ENCODE results near the gene DDX25. TPM values are rescaled to one million over a fixed set of nuclear protein-coding genes. Genes with fewer than 3 reads are reported as not detected.

DDX25 gene
- total and polyA plus RNA-seq, 2 of the 4 experiments (the other 2 are of a cell fraction), result under 0.01 TPM; not detected in 1

GRCh38 chr11:125902277-125902926 lies 1.9 kb upstream of the DDX25 start:
- ChIA-PET CTCF (no interaction called here), POLR2A (ENCODE audit: unreplicated experiment) (no interaction called here)
- Histone ChIP-seq H3K27me3 (ENCODE audit: control insufficient read depth, insufficient read depth, low read length) (peaks cover 16% of the 10 kb centered on the region), H4K91ac (ENCODE audit: insufficient read depth, low read depth, low read length) (no peak overlapping the region; the same call in 1 of the 2 replicates), H3K36me3 (ENCODE audit: control insufficient read depth, insufficient read depth, low read length) (peaks cover 7% of the 10 kb centered on the region), H4K20me1 (ENCODE audit: insufficient read depth, low read length) (no peaks in the 10 kb centered on the region), H3K4me2 (ENCODE audit: low read depth, low read length) (peak overlapping the region; percentile 87), H3K9ac (ENCODE audit: low read depth, low read length) (peak overlapping the region; percentile 95), H3K4ac (ENCODE audit: low read depth, low read length) (peak overlapping the region; percentile 39; the same call in 1 of the 2 replicates), H3K23ac (ENCODE audit: low read depth, low read length) (peak overlapping the region; percentile 68), H3K18ac (ENCODE audit: low read depth, low read length) (no peak overlapping the region), H2AK9ac (replicated peaks; ENCODE audit: low read depth, low read length, poor library complexity) (no peak overlapping the region), H3K4me3 (ENCODE audit: insufficient read depth, low read depth, low read length) (peak overlapping the region; percentile 96), H2BK5ac (ENCODE audit: low read depth, low read length, poor library complexity, severe bottlenecking) (peak overlapping the region; percentile 64), H2BK15ac (ENCODE audit: low read depth, low read length) (no peak overlapping the region), H2BK20ac (ENCODE audit: low read depth, low read length) (no peak overlapping the region), H3K9me3 (ENCODE audit: control insufficient read depth, insufficient read depth, low read length) (peaks cover 3% of the 10 kb centered on the region; the same call in 1 of the 2 replicates), H3K14ac (replicated peaks; ENCODE audit: low read depth, low read length) (peak overlapping the region; percentile 70), H3K79me1 (ENCODE audit: low read depth in 1 of 2, low read length in 2 of 2) (peaks cover 15 to 30% of the 10 kb centered on the region in 2 experiments; a peak in 3 of 4 replicates), H3K27ac (ENCODE audit: insufficient read depth, low read length) (peak overlapping the region; percentile 42), H2AK5ac (ENCODE audit: low read depth, low read length) (0 out of 2 replicates have a peak overlapping the region, but pooled peaks have one; percentile 29), H3K9me1 (ENCODE audit: insufficient read depth, low read length) (no peaks in the 10 kb centered on the region; the same call in 1 of the 2 replicates), H2AFZ (replicated peaks; ENCODE audit: low read length, poor library complexity) (peak overlapping the region; percentile 80), H3K4me1 (ENCODE audit: control insufficient read depth, insufficient read depth, low read length) (0 out of 2 replicates have a peak, but pooled peaks cover 2% of the 10 kb centered on the region), H4K5ac (ENCODE audit: low read depth, low read length) (peak overlapping the region; percentile 96; the same call in 1 of the 2 replicates), H4K8ac (ENCODE audit: low read depth in 2 of 2, low read length in 2 of 2) (peak overlapping the region; percentile 73 to 96), H3K56ac (ENCODE audit: extremely low read depth, insufficient read depth, low read length) (peak overlapping the region; percentile 92), H2BK120ac (ENCODE audit: low read depth, low read length) (no peak overlapping the region)
- dilution Hi-C loops (cut with HindIII; ENCODE audit: low sequenced_read_pairs, unreplicated experiment) (loop anchor here (25.0 kb wide), 1 partner anchor 310 kb away; the partner anchor contains the start of genes FAM118B and RPUSD4), in situ Hi-C loops (cut with MboI; ENCODE audit: low sequenced_read_pairs) (no loop called here), intact Hi-C loops (cut with micrococcal nuclease) (no loop called here)
- no peak for TF ChIP-seq MAFK (IDR thresholded peaks at IDR 0.05; ENCODE audit: low read depth, low read length)
- TF ChIP-seq BHLHE40 (IDR thresholded peaks at IDR 0.05; ENCODE audit: low read depth, low read length), result no peak
- TF ChIP-seq CTCF (conservative IDR thresholded peaks at IDR 0.05; ENCODE audit: low read depth, low read length), result no peak
- no peak for TF ChIP-seq RFX5 (IDR thresholded peaks at IDR 0.05; ENCODE audit: low read depth, low read length)
- TF ChIP-seq FOS (IDR thresholded peaks at IDR 0.05; ENCODE audit: low read depth, low read length), result no peak
- TF ChIP-seq MXI1 (IDR thresholded peaks at IDR 0.05; ENCODE audit: borderline replicate concordance, low read depth, low read length), result no peak
- no peak for TF ChIP-seq POLR2A (IDR thresholded peaks at IDR 0.05; ENCODE audit: low read depth, low read length)
- TF ChIP-seq USF2 (IDR thresholded peaks at IDR 0.05; ENCODE audit: low read depth, low read length), result no peak
- TF ChIP-seq MAZ (IDR thresholded peaks at IDR 0.05; ENCODE audit: borderline replicate concordance, low read depth, low read length), result no peak
- no peak for TF ChIP-seq SMC3 (IDR thresholded peaks at IDR 0.05; ENCODE audit: low read depth, low read length)
- TF ChIP-seq CHD1 (IDR thresholded peaks at IDR 0.05; ENCODE audit: low read depth, low read length), result no peak
- no peak for TF ChIP-seq RAD21 (IDR thresholded peaks at IDR 0.05; ENCODE audit: low read length)
- TF ChIP-seq ELK1 (IDR thresholded peaks at IDR 0.05; ENCODE audit: borderline replicate concordance, low read depth, low read length), result no peak
- no peak for TF ChIP-seq RCOR1 (IDR thresholded peaks at IDR 0.05; ENCODE audit: insufficient replicate concordance, low read length)
- no peak for TF ChIP-seq NFE2L2 (IDR thresholded peaks at IDR 0.05; ENCODE audit: low read depth, low read length)
- ATAC-seq (ENCODE audit: low read depth), result peak; percentile 47; the same call in 1 of the 2 replicates
- WGBS, 2 experiments (ENCODE audit: extremely low coverage in 2 of 2, insufficient read length in 1 of 2), result 52% methylated on average over 7 of the region's 20 CpGs; no CpG with 5 or more reads in 1 of the 2 experiments
- no peak for DNase-seq
- TSS peak; percentile 83 for BruUV-seq (replicated peaks)

Data from IMR-90 (cell line).